ENCODE measurements around the gene PSMB9.
"Not testable (repeated sequence)": the region's sequence is repeated elsewhere in the genome, so short reads cannot be mapped to it uniquely, and the experiment has no call there.

GRCh38 chr6:32880962-32881361 is 27.0 kb downstream of the PSMB9 start:
- TF ChIP-seq CTCF (IDR thresholded peaks at IDR 0.05 in 4 of 5, conservative IDR thresholded peaks at IDR 0.05 in 1 of 5); POLR2A (IDR thresholded peaks at IDR 0.05): not testable (repeated sequence)
